BJ (cell line): ENCODE data around the gene SGF29. TPM values are rescaled to one million over a fixed set of nuclear protein-coding genes. Genes with fewer than 3 reads are reported as not detected.
A peak's percentile ranks its signal among the peaks of the same experiment; 100 is the strongest.

Source experiments
- CTCF ChIA-PET: fragments of 350-600 bp; formaldehyde crosslinking; extraction: SDS; loops from one replicate; lab custom pipeline; 2021; ENCODE audit warnings: antibody characterized with exemption, inconsistent platforms; lab: Yijun Ruan, JAX
- POLR2A ChIA-PET: fragments of 300-600 bp; sonication (Branson Sonifier 250); formaldehyde crosslinking; extraction: SDS; loops from one replicate; lab custom pipeline; 2021; ENCODE audit warnings: antibody characterized with exemption; lab: Charles Lee
- DNase-seq: peaks from one replicate; pipeline ENCODE4 v3.0.0-alpha.2; 2011; ENCODE audit warnings: low read depth
- H3K27me3 ChIP-seq: 2 replicates; pipeline ENCODE4 v1.6.0; 2011; ENCODE audit warnings: low read length; ENCODE audit not compliant: control insufficient read depth, insufficient read depth
- H3K36me3 ChIP-seq: 2 replicates; pipeline ENCODE4 v1.5.1; 2011; ENCODE audit warnings: low read length; ENCODE audit not compliant: control insufficient read depth, insufficient read depth
- H3K4me3 ChIP-seq: 2 replicates; pipeline ENCODE4 v1.5.1; 2011; ENCODE audit warnings: low read depth, mild to moderate bottlenecking, control low read depth, low read length
- CTCF ChIP-seq: IDR thresholded peaks from 2 replicates; pipeline ENCODE4 v1.5.1; 2011; ENCODE audit warnings: low read depth, mild to moderate bottlenecking, control low read depth, inconsistent platforms, low read length, moderate library complexity; ENCODE audit not compliant: insufficient read depth
- polyA minus RNA-seq: library from RNA; depleted of rRNA, polyadenylated mRNA; stranded (reverse); fragments of >200 nt; gene quantifications from 2 replicates; pipeline ENCODE4 v1.2.3, GENCODE V29; 2011; rRNA and poly(A)+ RNA removed
- polyA plus RNA-seq: library from polyadenylated mRNA; depleted of rRNA; stranded (reverse); fragments of >200 nt; gene quantifications from 2 replicates; pipeline ENCODE4 v1.2.3, GENCODE V29; 2011; rRNA removed

SGF29 gene
- 2.4 and 2.5 TPM in 2 replicates for polyA plus RNA-seq
- 5.4 and 6.0 TPM in 2 replicates for polyA minus RNA-seq

DNA sequence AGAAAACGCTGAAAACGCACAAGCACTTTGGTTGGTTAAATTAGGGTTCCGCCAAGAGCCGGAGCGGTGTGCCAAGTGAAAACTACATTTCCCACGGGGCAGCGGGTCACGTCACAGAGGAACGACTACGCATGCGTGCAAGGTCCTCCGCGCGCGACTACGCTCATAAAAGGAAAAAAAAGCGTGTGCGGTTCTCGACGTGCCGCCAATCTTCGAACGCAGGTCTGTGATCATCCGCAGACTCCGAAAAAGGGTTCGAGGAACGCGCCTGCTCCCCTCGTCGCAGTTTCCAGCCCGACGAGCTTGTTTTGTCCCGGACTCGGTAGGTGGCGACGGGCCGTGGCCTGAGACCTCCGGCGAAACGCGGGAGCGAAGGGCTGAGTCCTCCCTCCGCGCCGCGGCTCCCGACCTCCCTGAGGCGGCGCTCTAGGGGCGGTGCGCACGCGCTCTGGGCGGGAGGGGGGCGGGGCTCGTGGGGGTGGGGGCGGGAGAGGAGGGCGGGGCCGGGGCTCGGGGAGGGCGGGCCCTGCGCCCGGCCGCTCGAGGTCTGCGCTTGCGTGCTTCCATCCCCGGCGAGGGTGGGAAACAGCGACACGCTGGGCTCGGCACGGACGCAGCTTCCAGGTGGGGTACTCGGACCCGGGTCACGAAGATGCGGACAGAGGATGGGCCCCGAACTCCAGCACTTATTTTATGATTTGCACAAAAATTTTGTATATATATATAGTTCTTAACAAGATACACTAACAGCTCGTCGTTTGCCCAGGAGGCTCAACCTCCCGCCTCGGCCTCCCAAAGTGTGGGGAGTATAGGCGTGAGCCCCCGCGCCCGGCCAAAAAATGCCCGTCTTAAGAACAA is at the start of gene SGF29:
SGF29 (plus strand) TSS at position 145 of the 858 bp plus-strand sequence. CDS start 27,150 bp downstream, outside the sequence.
- ChIA-PET POLR2A (no interaction called here), CTCF (interaction anchor here (1.1 to 1.3 kb wide), 2 partner anchors 71 to 391 kb away, joined by 3 to 4 read pairs; no protein-coding TSS in a partner anchor)
- H3K27me3 ChIP-seq, result no peaks in the 10 kb centered on the region
- peak; percentile 43 for TF ChIP-seq CTCF
- peak within 1 kb of the TSS; percentile 83 for H3K4me3 ChIP-seq
- H3K36me3 ChIP-seq, result no peaks in the 10 kb centered on the region; the same call in 1 of the 2 replicates
- peak; percentile 42 for DNase-seq

DNA sequence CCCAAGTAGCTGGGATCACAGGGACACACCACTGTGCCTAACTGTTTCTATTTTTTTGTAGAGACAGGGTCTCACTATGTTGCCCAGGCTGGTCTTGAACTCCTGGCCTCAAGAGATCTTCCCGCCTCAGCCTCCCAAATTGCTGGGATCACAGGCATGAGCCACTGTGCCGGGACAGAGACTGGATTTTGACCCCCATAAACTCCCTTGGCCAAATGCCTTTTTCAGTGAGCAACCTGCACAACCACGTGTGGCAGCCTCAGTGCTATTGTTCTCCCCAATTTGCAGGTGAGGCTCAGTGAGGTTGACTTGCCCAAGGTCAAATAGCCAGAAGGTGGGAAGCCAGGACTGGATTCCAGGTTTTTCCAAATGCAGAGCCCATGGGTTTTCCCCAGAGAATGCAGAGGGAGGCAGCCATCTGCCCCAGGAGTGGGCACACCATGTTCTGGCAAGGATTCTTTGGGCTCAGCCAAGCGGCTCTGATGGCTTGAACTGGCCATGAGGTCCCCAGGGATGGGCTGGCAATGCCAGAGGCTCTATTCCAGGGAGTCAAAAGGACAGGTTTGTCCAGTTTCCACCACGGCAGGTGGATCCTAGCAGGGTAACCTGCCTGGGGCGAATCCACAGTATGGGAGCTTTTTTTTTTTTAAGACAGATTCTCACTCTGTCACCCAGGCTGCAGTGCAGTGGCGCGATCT is 48.9 kb upstream of the SGF29 start:
- CTCF ChIA-PET, result no interaction called here
- no peak for DNase-seq
- no peak for TF ChIP-seq CTCF
- POLR2A ChIA-PET, result no interaction called here
- peaks cover 3% of the 10 kb centered on the region for H3K27me3 ChIP-seq
- no peak overlapping the region for H3K4me3 ChIP-seq
- H3K36me3 ChIP-seq, result no peaks in the 10 kb centered on the region

- no peak for TF ChIP-seq CTCF
- no peaks in the 10 kb centered on the region for H3K36me3 ChIP-seq
- DNase-seq, result no peak
- no peak overlapping the region for H3K4me3 ChIP-seq
- POLR2A ChIA-PET, result no interaction called here
- CTCF ChIA-PET, result no interaction called here
- H3K27me3 ChIP-seq, result peaks cover 3% of the 10 kb centered on the region
Measured at GRCh38 chr16:28505489-28506137, 48.1 kb upstream of the SGF29 start.

- ChIA-PET POLR2A (no interaction called here), CTCF (no interaction called here)
- H3K27me3 ChIP-seq, result no peaks in the 10 kb centered on the region; the same call in 1 of the 2 replicates
- H3K36me3 ChIP-seq, result no peaks in the 10 kb centered on the region
- no peak overlapping the region for H3K4me3 ChIP-seq
- DNase-seq, result no peak
- TF ChIP-seq CTCF, result no peak
Measured at GRCh38 chr16:28511031-28511430, 42.7 kb upstream of the SGF29 start.
